ENCODE data around the gene GNL1.

DNA sequence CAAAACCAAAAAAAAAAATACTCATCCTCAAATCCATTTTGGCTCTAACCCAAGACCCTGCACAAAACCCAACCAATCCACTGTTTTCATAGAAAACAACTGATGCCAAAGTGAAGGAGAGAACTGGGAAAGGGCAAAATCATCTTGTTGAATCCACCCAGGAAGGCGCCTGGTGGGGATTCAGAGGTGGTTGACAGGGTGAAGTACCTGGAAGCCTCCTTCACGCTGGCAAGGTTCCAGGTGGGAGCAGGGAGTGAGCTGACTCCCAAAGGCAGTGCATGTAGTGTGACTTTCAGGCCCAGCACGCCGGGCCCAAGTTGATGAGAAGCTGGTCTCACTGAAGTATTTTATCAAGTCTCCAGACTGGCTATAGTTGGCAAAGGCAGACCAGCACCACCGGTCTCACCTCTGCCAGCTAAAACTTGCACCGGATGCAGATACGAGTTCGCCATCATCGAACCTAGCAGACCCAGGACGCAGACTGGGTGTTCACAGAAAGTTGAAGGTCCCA lies 44.2 kb upstream of the GNL1 start:
- no peak for TF ChIP-seq CTCF (IDR thresholded peaks at IDR 0.05)
- no peak for TF ChIP-seq POLR2A (IDR thresholded peaks at IDR 0.05)
